NCI-H1417 treated with DMSO at 0.1 percent for 48 hours (cell line): ENCODE data around the gene PRPF38B.
"Not testable (repeated sequence)": the region's sequence is repeated elsewhere in the genome, so short reads cannot be mapped to it uniquely, and the experiment has no call there.

ENCODE experiments used
- DNase-seq: peaks from one replicate; lab custom pipeline; 2025; lab: John Stamatoyannopoulos, UW

PRPF38B gene, protein sequence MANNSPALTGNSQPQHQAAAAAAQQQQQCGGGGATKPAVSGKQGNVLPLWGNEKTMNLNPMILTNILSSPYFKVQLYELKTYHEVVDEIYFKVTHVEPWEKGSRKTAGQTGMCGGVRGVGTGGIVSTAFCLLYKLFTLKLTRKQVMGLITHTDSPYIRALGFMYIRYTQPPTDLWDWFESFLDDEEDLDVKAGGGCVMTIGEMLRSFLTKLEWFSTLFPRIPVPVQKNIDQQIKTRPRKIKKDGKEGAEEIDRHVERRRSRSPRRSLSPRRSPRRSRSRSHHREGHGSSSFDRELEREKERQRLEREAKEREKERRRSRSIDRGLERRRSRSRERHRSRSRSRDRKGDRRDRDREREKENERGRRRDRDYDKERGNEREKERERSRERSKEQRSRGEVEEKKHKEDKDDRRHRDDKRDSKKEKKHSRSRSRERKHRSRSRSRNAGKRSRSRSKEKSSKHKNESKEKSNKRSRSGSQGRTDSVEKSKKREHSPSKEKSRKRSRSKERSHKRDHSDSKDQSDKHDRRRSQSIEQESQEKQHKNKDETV

DNA sequence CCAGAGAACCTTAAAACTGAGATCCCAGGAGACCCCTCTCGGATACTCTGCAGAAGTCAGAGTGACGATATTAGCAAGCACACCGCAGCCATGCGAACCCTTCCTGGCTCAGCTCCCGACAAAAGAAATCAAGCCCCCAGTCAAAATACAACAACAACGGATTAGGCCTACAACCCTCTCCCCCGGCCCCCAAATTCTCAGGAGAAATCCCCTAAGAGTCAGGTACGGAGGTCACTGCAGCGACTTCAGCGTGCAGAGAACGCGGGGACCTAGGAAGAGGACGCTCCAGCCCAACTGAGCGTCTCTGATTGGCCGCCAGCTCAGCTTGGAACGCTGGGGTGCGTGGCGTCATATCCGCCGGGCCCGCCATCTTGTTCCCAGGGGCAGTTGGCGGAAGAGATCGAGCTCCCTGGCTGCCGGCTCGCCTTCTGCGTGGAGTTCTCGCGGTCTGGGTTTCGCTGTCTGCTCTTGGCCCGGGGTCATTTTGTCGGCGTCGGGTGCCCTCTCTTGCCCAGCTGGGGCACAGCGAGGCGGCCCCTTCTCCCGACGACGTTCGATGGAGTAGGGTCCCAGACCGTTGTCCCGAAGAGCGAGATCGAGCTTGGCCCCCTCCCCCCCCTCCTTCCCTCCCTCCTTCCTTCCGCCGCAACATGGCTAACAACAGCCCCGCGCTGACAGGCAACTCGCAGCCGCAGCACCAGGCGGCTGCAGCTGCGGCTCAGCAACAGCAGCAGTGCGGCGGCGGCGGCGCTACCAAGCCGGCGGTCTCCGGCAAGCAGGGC lies at the start of gene PRPF38B:
PRPF38B (plus strand) TSS at position 369 of the 782 bp plus-strand sequence; CDS start at position 651, 282 bp downstream.
- peak; percentile 74 for DNase-seq

- peak; percentile 26 for DNase-seq
Measured at GRCh38 chr1:108643492-108644335, 48.4 kb upstream of the PRPF38B start.

GRCh38 chr1:108644984-108645383 lies 47.1 kb upstream of the PRPF38B start:
- no peak for DNase-seq

DNA sequence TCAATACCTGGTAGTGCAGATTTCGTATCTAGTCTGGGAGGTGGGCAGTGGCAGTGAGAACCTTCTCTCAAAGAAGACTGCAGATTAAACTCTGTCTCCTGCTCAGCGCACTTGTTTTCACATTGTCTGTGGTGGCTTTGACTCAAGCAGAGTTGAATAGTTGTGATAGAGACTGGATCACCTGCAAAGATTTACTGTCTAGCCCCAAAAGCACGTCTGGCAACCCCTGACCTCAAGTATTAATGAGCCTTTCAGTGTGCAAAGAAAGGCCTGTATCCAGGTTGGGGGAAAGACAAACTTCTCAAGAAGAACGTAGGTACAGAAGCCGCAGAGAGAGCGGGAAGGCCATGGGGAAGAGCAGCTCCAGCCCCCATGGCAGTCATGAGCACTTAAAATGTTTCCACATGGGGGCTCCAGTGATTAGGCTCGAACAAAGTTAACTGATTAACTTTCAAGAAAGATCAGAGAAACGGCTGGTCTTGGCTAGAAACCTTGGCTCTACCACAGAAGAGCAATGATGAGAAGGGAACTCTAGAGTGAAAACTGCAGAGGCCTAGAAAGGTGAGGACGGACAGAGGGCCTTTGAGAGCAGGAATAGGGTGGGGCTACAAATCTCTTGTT lies 46.4 kb upstream of the PRPF38B start:
- no peak for DNase-seq

DNA sequence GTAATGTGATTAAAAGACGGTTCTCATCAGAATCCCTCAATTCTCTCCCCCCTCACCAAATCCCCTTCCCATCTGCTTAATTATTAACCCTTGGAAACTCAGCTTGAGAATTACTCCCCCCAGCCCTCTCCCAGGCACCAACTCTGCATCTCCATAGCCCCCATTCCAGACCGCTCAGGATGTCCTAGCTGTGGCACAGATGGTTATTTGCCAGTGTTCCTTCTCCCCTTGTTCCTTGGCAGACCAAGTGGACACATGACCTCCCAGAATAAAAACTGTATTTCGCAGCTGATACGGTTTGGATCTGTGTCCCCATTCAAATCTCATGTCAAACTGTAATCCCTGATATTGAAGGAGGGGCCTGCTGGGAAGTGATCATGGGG lies 45.9 kb upstream of the PRPF38B start:
- DNase-seq, result no peak

DNA sequence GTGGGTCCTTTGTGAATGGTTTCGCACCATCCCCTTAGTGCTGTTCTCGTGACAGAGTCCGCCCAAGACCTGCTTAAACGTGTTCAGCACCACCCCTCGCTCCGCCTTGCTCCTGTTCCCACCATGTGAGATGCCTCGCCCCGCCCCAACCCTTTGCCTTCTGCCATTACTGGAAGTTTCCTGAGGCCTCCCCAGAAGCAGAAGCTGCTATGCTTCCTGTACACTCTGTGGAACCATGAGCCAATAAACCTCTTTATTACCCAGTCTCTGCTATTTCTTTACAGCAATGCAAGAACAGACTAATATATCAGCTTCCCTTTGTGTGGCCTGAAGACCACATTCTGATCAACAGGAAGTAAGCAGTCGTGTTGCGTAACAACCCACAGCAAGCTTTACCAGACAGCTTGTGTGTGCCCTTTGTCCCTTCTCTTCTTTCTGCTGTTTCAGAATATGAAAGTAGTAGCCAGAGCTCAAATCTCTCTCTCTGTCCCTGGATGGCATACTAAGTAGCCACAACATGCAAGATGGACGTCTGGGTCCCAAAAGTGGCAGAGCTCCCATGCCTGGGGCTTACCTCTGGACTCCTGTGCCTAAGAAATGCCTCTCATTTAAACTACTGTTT lies 45.4 kb upstream of the PRPF38B start:
- DNase-seq, result no peak

GRCh38 chr1:108653431-108654105 lies 38.5 kb upstream of the PRPF38B start:
- DNase-seq, result no peak

DNA sequence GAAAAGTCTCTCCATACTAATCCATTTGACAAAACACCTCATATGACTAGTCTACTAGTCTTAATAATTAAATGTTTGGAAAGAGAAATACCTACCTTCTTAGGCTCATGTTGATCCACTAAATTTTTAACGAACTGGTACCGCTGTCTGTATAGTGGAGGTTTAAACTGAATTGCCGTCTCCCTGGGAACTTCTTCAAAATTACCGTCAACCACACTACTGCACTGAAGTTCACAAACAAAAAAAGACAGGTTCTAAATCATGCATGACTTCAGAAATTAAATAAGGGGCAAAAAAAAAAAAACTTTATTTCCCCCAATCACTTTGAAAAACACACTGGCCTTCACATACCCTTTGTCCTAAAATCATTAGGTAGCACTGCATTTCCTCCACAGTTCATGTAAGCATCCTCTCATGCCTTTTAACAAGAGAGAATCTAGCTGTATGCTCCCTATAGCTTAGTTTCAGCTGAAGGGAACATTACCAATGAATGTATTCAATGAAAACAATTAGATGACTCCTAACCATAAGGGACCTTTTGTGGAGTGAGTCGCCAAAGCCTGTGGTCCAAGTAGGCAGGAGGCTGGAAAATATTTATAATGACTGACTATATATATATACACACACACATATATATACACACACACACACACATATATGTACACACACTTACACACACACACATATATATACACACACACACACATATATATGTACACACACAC lies 34.6 kb upstream of the PRPF38B start:
- no peak for DNase-seq

- DNase-seq, result peak; percentile 19
Measured at GRCh38 chr1:108661030-108661609, 31.0 kb upstream of the PRPF38B start, which contains the start of gene HENMT1. HENMT1 (minus strand) TSS chr1:108661093; CDS start chr1:108659884, 1,209 bp downstream.

- no peak for DNase-seq
Measured at GRCh38 chr1:108663074-108663473, 29.0 kb upstream of the PRPF38B start.

- no peak for DNase-seq
Measured at GRCh38 chr1:108664481-108664880, 27.6 kb upstream of the PRPF38B start.

- DNase-seq, result no peak
Measured at GRCh38 chr1:108665067-108665466, 27.0 kb upstream of the PRPF38B start.

DNA sequence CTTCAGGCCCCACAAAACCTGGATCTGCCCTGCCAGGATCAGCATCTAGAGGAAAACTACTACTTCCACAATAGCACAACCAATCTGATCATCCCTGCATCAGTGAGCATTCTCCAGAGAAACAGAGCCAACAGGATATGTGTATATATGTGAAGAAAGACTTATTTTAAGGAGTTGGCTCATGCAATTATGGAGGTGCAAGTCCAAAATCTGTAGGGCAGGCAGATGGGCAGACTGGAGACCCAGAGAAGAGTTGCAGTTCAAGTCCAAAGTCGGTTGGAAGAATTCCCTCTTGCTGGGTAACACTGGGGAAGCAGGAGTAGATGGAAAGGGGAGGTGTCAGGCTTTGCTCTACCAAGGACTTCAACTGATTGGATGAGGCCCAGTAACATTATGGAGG lies 26.3 kb upstream of the PRPF38B start:
- DNase-seq, result no peak

- DNase-seq, result not testable (repeated sequence)
Measured at GRCh38 chr1:108667422-108667821, 24.7 kb upstream of the PRPF38B start.

GRCh38 chr1:108668777-108669176 lies 23.3 kb upstream of the PRPF38B start:
- DNase-seq, result no peak

DNA sequence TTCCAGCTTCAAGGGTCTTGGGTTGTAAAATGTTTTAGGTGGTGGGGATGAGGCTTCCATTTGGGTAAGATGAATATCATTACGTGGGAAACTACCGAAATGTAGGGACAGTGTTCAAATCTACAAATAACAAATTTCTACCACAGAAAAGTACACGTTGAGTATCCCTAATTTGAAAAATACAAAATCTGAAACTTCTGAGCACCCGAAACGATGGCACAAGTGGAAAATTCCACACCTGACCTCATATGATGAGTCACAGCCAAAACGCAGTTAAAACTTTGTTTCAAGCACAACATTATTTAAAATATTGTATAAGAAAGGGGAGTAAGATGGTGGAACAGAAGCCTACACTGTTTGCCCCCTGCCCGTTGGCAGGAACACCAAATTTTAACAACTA lies 22.4 kb upstream of the PRPF38B start:
- DNase-seq, result no peak

- no peak for DNase-seq
Measured at GRCh38 chr1:108670131-108670773, 21.9 kb upstream of the PRPF38B start.

- DNase-seq, result no peak
Measured at GRCh38 chr1:108671143-108671542, 21.0 kb upstream of the PRPF38B start.

DNA sequence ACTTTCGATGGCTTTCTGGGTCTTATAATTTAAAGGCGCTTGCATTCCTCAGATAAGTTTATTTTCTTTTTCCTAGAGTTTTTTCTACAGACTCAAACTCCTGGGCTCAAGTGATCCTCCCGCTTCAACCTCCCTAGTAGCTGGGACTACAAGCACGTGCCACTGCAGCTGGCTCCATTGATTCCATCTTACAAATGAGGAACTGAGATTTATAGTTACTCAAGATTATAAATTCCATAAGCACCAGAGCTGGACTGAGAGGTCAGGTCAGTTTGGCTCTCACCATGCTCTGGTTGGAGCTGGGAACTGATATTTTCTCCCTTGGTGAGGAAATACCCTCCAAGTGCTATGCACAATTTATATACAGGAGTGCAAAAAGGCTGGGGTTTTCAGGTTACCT lies 13.4 kb upstream of the PRPF38B start:
- no peak for DNase-seq
